K562 (cell line): Measurements from ENCODE around the gene SATB2. TPM values are rescaled to one million over a fixed set of nuclear protein-coding genes. Genes with fewer than 3 reads are reported as not detected.

Experiments
- ADNP ChIP-seq: fragments of 200-800 bp; sonication (Bioruptor generic); IDR thresholded peaks from 2 replicates; pipeline ENCODE4 v1.6.1; 2016; ENCODE audit warnings: missing genetic modification characterization, missing compliant biosample characterization
- C11orf30 ChIP-seq: fragments of 450-650 bp; IDR thresholded peaks from 2 replicates; pipeline ENCODE4 v1.6.1; 2016; ENCODE audit warnings: low read depth, mild to moderate bottlenecking
- CCNT2 ChIP-seq: IDR thresholded peaks from 2 replicates; pipeline ENCODE4 v1.6.1; 2011; ENCODE audit warnings: borderline replicate concordance, low read depth, mild to moderate bottlenecking, moderate library complexity, mixed read lengths, low read length; ENCODE audit not compliant: insufficient read length; ENCODE audit errors: extremely low read depth
- CREM ChIP-seq: IDR thresholded peaks from 2 replicates; pipeline ENCODE4 v1.6.1; 2014; ENCODE audit warnings: antibody characterized with exemption, low read depth
- FIP1L1 ChIP-seq: fragments of 200-400 bp; formaldehyde crosslinking; IDR thresholded peaks from 2 replicates; pipeline ENCODE4 v1.6.1; 2018; ENCODE audit warnings: mild to moderate bottlenecking, low read depth, low read length; ENCODE audit not compliant: poor library complexity, severe bottlenecking
- GABPB2 ChIP-seq: fragments of 250-450 bp; sonication (Bioruptor Pico); conservative IDR thresholded peaks from 2 replicates; pipeline ENCODE4 v1.5.1; 2021; ENCODE audit warnings: mild to moderate bottlenecking
- HNRNPLL ChIP-seq: fragments of 200-400 bp; formaldehyde crosslinking; IDR thresholded peaks from 2 replicates; pipeline ENCODE4 v1.6.1; 2017; ENCODE audit warnings: low read length, low read depth, mild to moderate bottlenecking; ENCODE audit not compliant: poor library complexity, severe bottlenecking
- JUNB ChIP-seq: fragments of 450-650 bp; formaldehyde crosslinking; conservative IDR thresholded peaks from 2 replicates; pipeline ENCODE4 v1.4.0; 2020; ENCODE audit warnings: mild to moderate bottlenecking
- KAT8 ChIP-seq: fragments of 450-650 bp; IDR thresholded peaks from 2 replicates; pipeline ENCODE4 v1.6.1; 2016; ENCODE audit warnings: low read depth, mild to moderate bottlenecking
- KLF16 ChIP-seq: IDR thresholded peaks from 2 replicates; pipeline ENCODE4 v1.6.1; 2016; ENCODE audit warnings: antibody characterized with exemption
- MAFF ChIP-seq: IDR thresholded peaks from 2 replicates; pipeline ENCODE4 v1.6.1; 2012; ENCODE audit warnings: low read length, improper control_type of control experiment
- MYC ChIP-seq, 2 experiments: fragments of 250-450 bp in 1 of 2; sonication (Bioruptor Pico) in 1 of 2; IDR thresholded peaks; 2 replicates each; pipeline versions ENCODE4 v1.5.1 to v1.6.1; 2012 to 2021; ENCODE audit warnings: low read depth in 2 of 2, borderline replicate concordance in 1 of 2, improper control_type of control experiment in 1 of 2, low read length in 1 of 2, mild to moderate bottlenecking in 1 of 2, moderate library complexity in 1 of 2
- NCOA1 ChIP-seq: fragments of 450-650 bp; IDR thresholded peaks from 2 replicates; pipeline ENCODE4 v1.6.1; 2016; ENCODE audit warnings: low read depth
- PRPF4 ChIP-seq: fragments of 200-400 bp; formaldehyde crosslinking; IDR thresholded peaks from one replicate; pipeline ENCODE4 v1.6.1; 2017; ENCODE audit warnings: low read length, low read depth, mild to moderate bottlenecking; ENCODE audit not compliant: insufficient read depth, poor library complexity, severe bottlenecking
- RCOR1 ChIP-seq, 2 experiments: IDR thresholded peaks; 2 replicates each; pipeline ENCODE4 v1.6.1; 2012; ENCODE audit warnings: low read depth in 2 of 2, low read length in 2 of 2, borderline replicate concordance in 1 of 2, improper control_type of control experiment in 1 of 2
- SMAD1 ChIP-seq: fragments of 150-350 bp; IDR thresholded peaks from 2 replicates; pipeline ENCODE4 v1.6.1; 2014; ENCODE audit warnings: low read length, low read depth; ENCODE audit not compliant: partially characterized antibody
- SREBF1 ChIP-seq: fragments of 150-350 bp; IDR thresholded peaks from 2 replicates; pipeline ENCODE4 v1.6.1; 2014; ENCODE audit warnings: antibody characterized with exemption, low read depth, low read length, borderline replicate concordance
- TBL1XR1 ChIP-seq, 2 experiments: IDR thresholded peaks; 2 replicates each; pipeline ENCODE4 v1.6.1; 2012; ENCODE audit warnings: improper control_type of control experiment in 2 of 2, low read length in 2 of 2, mild to moderate bottlenecking in 1 of 2
- ZNF41 ChIP-seq: fragments of 250-450 bp; sonication (Bioruptor Pico); conservative IDR thresholded peaks from 2 replicates; pipeline ENCODE4 v1.4.0; 2020; ENCODE audit warnings: mild to moderate bottlenecking
- polyA plus RNA-seq, 8 experiments: library from polyadenylated mRNA; depleted of rRNA in 4 of 8; stranded (reverse) in 5 of 8; unstranded in 3 of 8; fragments of >200 nt; fragmentation: Nextera tagmentation in 2 of 8; fragmentation: Illumina TruSeq in 1 of 8; extraction: Ambion mirVana in 2 of 8; extraction: Trizol in 1 of 8; gene quantifications; 2 replicates each; pipeline versions ENCODE4 v1.2.1 to v1.2.3, GENCODE V29; 2011 to 2014; ENCODE audit warnings: inconsistent platforms in 1 of 8, missing spikeins in 1 of 8
- total RNA-seq, 7 experiments: library from RNA; depleted of rRNA in 6 of 7; stranded (reverse); fragments of >200 nt in 6 of 7; fragmentation: Illumina TruSeq in 2 of 7; extraction: Trizol in 2 of 7; gene quantifications; 2 replicates each; pipeline versions ENCODE4 v1.2.1 to v1.2.3, GENCODE V29; 2011 to 2021; ENCODE audit warnings: low replicate concordance in 1 of 7
- TF ChIP-seq, protein P1 (sequence below): fragments of 250-450 bp; sonication (Bioruptor Pico); IDR thresholded peaks from 2 replicates; pipeline ENCODE4 v1.5.0; 2021
- TF ChIP-seq, protein P2 (sequence below): sonication (generic); formaldehyde crosslinking; IDR thresholded peaks from 2 replicates; pipeline ENCODE4 v1.8.0; 2022; ENCODE audit warnings: mild to moderate bottlenecking, missing genetic modification reagents
- TF ChIP-seq, protein P3 (sequence below): fragments of 450-650 bp; IDR thresholded peaks from 2 replicates; pipeline ENCODE4 v1.6.1; 2018; ENCODE audit not compliant: partially characterized antibody

SATB2 gene
- total and polyA plus RNA-seq, 9 of the 15 experiments (the other 6 are each of a cell fraction or from before 2014, with no cell fraction given), result 4.5 to 34.0 (median 15.1) TPM

- TF ChIP-seq JUNB (no peak), MYC (IDR thresholded peaks at IDR 0.05; ENCODE audit: low read depth, low read length) (peak; percentile 93), MYC (CRISPR knock-in tag; IDR thresholded peaks at IDR 0.05; ENCODE audit: borderline replicate concordance, low read depth) (peak; percentile 65; the same call in 1 of the 2 replicates), KLF16 (0 out of 2 replicates have a peak, but pooled peaks have one; percentile 4), KAT8 (no peak), MAFF (no peak), TBL1XR1 (IDR thresholded peaks at IDR 0.05; ENCODE audit: low read length in 2 of 2) (no peak), CCNT2 (peak; percentile 29), FIP1L1 (peak; percentile 1), ADNP (no peak), C11orf30 (peak; percentile 9; the same call in 1 of the 2 replicates), HNRNPLL (peak; percentile 20), NCOA1 (no peak; the same call in 1 of the 2 replicates), ZNF41 (CRISPR knock-in tag) (no peak), SMAD1 (no peak), PRPF4 (no peak), SREBF1 (no peak), RCOR1 (IDR thresholded peaks at IDR 0.05; ENCODE audit: borderline replicate concordance in 1 of 2, low read depth in 2 of 2, low read length in 2 of 2) (0 out of 4 replicates have a peak, but pooled peaks have one; percentile 24 to 26), CREM (peak; percentile 20), GABPB2 (CRISPR knock-in tag) (no peak)
- TF ChIP-seq, protein P1, sequence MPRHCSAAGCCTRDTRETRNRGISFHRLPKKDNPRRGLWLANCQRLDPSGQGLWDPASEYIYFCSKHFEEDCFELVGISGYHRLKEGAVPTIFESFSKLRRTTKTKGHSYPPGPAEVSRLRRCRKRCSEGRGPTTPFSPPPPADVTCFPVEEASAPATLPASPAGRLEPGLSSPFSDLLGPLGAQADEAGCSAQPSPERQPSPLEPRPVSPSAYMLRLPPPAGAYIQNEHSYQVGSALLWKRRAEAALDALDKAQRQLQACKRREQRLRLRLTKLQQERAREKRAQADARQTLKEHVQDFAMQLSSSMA (CRISPR knock-in tag), result no peak
- TF ChIP-seq, protein P2, sequence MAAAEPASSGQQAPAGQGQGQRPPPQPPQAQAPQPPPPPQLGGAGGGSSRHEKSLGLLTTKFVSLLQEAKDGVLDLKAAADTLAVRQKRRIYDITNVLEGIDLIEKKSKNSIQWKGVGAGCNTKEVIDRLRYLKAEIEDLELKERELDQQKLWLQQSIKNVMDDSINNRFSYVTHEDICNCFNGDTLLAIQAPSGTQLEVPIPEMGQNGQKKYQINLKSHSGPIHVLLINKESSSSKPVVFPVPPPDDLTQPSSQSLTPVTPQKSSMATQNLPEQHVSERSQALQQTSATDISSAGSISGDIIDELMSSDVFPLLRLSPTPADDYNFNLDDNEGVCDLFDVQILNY (CRISPR knock-in tag), result no peak
- TF ChIP-seq, protein P3, sequence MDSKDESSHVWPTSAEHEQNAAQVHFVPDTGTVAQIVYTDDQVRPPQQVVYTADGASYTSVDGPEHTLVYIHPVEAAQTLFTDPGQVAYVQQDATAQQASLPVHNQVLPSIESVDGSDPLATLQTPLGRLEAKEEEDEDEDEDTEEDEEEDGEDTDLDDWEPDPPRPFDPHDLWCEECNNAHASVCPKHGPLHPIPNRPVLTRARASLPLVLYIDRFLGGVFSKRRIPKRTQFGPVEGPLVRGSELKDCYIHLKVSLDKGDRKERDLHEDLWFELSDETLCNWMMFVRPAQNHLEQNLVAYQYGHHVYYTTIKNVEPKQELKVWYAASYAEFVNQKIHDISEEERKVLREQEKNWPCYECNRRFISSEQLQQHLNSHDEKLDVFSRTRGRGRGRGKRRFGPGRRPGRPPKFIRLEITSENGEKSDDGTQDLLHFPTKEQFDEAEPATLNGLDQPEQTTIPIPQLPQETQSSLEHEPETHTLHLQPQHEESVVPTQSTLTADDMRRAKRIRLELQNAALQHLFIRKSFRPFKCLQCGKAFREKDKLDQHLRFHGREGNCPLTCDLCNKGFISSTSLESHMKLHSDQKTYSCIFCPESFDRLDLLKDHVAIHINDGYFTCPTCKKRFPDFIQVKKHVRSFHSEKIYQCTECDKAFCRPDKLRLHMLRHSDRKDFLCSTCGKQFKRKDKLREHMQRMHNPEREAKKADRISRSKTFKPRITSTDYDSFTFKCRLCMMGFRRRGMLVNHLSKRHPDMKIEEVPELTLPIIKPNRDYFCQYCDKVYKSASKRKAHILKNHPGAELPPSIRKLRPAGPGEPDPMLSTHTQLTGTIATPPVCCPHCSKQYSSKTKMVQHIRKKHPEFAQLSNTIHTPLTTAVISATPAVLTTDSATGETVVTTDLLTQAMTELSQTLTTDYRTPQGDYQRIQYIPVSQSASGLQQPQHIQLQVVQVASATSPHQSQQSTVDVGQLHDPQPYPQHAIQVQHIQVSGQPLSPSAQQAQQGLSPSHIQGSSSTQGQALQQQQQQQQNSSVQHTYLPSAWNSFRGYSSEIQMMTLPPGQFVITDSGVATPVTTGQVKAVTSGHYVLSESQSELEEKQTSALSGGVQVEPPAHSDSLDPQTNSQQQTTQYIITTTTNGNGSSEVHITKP, result peak; percentile 92
These were observed 1.8 kb upstream of the SATB2 start (continued) for GRCh38 chr2:199459286-199460100.
